ENCODE measurements around the gene P2RY2.

P2RY2 gene

DNA sequence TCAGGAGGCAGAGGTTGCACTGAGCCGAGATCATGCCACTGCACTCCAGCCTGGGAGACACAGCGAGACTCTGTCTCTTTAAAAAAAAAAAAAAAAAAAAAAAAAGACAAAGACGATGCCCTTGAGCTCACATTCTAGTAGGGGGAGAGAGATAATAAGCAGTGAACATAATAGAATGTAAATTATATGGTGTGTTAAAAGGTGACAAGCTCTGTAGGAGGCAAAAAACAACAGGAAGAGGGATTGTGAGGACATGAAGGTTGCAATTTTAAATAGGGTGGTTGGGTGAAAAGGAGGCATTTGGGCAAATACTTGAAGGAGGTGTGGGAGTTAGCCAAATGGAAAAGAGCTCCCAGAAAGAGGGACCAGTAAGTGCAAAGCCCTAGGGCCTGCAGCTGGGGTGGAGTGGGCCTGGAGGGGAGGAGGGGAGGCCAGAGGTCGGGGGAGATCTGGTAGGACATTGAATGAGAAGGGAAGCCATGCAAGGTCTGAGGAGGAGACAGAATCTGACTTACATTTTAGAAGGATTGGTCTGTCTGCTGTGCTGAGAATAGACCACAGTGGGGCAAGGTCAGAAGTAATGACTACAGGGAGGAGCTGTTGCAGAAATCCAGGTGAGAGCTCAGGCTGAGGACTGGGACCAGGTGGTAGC lies 26.6 kb downstream of the P2RY2 start:
- TF ChIP-seq OSR1 (CRISPR knock-in tag; IDR thresholded peaks at IDR 0.05) (no peak), CSDC2 (CRISPR knock-in tag; IDR thresholded peaks at IDR 0.05) (no peak), ARNTL (CRISPR knock-in tag; IDR thresholded peaks at IDR 0.05; ENCODE audit: borderline replicate concordance, low read depth) (no peak), ZNF8 (CRISPR knock-in tag; IDR thresholded peaks at IDR 0.05) (no peak), ZFP3 (CRISPR knock-in tag; IDR thresholded peaks at IDR 0.05) (no peak), BACH2 (CRISPR knock-in tag; IDR thresholded peaks at IDR 0.05; ENCODE audit: borderline replicate concordance) (no peak), ZNF565 (CRISPR knock-in tag; conservative IDR thresholded peaks at IDR 0.05; ENCODE audit: low read depth) (no peak), ZFP30 (CRISPR knock-in tag; IDR thresholded peaks at IDR 0.05) (no peak), TOX (CRISPR knock-in tag; IDR thresholded peaks at IDR 0.05; ENCODE audit: borderline replicate concordance) (no peak), ESRRG (CRISPR knock-in tag; IDR thresholded peaks at IDR 0.05) (no peak), GLIS3 (CRISPR knock-in tag; IDR thresholded peaks at IDR 0.05) (no peak), ZC3H10 (CRISPR knock-in tag; IDR thresholded peaks at IDR 0.05) (no peak), ISL1 (CRISPR knock-in tag; IDR thresholded peaks at IDR 0.05) (no peak)
- TF ChIP-seq, protein P1, sequence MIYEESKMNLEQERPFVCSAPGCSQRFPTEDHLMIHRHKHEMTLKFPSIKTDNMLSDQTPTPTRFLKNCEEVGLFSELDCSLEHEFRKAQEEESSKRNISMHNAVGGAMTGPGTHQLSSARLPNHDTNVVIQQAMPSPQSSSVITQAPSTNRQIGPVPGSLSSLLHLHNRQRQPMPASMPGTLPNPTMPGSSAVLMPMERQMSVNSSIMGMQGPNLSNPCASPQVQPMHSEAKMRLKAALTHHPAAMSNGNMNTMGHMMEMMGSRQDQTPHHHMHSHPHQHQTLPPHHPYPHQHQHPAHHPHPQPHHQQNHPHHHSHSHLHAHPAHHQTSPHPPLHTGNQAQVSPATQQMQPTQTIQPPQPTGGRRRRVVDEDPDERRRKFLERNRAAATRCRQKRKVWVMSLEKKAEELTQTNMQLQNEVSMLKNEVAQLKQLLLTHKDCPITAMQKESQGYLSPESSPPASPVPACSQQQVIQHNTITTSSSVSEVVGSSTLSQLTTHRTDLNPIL (CRISPR knock-in tag; IDR thresholded peaks at IDR 0.05; ENCODE audit: low read depth), result no peak
- TF ChIP-seq, protein P2, sequence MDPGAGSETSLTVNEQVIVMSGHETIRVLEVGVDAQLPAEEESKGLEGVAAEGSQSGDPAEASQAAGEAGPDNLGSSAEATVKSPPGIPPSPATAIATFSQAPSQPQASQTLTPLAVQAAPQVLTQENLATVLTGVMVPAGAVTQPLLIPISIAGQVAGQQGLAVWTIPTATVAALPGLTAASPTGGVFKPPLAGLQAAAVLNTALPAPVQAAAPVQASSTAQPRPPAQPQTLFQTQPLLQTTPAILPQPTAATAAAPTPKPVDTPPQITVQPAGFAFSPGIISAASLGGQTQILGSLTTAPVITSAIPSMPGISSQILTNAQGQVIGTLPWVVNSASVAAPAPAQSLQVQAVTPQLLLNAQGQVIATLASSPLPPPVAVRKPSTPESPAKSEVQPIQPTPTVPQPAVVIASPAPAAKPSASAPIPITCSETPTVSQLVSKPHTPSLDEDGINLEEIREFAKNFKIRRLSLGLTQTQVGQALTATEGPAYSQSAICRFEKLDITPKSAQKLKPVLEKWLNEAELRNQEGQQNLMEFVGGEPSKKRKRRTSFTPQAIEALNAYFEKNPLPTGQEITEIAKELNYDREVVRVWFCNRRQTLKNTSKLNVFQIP (CRISPR knock-in tag; IDR thresholded peaks at IDR 0.05; ENCODE audit: borderline replicate concordance, low read depth), result no peak
- TF ChIP-seq, protein P3, sequence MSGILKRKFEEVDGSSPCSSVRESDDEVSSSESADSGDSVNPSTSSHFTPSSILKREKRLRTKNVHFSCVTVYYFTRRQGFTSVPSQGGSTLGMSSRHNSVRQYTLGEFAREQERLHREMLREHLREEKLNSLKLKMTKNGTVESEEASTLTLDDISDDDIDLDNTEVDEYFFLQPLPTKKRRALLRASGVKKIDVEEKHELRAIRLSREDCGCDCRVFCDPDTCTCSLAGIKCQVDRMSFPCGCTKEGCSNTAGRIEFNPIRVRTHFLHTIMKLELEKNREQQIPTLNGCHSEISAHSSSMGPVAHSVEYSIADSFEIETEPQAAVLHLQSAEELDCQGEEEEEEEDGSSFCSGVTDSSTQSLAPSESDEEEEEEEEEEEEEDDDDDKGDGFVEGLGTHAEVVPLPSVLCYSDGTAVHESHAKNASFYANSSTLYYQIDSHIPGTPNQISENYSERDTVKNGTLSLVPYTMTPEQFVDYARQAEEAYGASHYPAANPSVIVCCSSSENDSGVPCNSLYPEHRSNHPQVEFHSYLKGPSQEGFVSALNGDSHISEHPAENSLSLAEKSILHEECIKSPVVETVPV (CRISPR knock-in tag; IDR thresholded peaks at IDR 0.05), result no peak
- ATAC-seq, result no peak

DNA sequence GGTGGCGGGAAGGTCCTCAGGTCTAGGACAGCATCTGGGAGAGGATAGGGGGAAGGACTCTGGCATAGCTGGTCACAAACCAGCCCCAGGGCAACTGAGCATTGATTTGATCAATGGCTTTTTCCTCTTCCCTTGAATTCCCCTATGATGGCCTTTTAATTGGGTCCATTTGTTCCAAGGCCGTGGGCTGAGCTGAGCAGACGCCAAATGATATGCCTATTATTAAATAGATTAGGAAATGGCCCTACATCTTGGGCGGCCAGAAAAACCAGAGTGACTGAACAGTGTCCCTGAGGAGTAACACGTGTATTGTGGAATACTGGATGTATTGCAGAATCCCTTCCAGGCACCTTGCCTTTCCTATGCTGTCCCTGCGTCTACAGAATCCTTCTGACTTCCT lies 27.4 kb downstream of the P2RY2 start:
- no peak for ATAC-seq
- TF ChIP-seq, protein P1 (CRISPR knock-in tag; IDR thresholded peaks at IDR 0.05; ENCODE audit: low read depth), result no peak

DNA sequence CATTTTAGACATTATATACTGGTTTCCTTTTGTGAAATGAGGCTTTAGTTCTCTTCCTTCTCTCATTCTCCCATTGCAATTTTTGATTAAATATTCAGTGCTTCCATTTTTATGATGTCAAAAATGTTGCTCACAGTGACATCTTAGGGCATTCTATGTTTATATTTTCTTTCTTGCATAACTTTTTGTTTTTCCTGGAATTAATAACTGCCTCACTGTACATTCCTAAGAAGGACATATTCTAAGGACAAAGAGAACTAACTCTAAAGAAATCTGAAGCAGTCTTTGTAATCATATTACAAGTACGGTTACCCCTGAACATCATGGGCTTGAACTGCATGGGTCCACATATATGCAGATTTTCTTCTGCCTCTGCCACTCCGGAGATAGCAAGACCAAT lies 28.2 kb downstream of the P2RY2 start:
- TF ChIP-seq, protein P4, sequence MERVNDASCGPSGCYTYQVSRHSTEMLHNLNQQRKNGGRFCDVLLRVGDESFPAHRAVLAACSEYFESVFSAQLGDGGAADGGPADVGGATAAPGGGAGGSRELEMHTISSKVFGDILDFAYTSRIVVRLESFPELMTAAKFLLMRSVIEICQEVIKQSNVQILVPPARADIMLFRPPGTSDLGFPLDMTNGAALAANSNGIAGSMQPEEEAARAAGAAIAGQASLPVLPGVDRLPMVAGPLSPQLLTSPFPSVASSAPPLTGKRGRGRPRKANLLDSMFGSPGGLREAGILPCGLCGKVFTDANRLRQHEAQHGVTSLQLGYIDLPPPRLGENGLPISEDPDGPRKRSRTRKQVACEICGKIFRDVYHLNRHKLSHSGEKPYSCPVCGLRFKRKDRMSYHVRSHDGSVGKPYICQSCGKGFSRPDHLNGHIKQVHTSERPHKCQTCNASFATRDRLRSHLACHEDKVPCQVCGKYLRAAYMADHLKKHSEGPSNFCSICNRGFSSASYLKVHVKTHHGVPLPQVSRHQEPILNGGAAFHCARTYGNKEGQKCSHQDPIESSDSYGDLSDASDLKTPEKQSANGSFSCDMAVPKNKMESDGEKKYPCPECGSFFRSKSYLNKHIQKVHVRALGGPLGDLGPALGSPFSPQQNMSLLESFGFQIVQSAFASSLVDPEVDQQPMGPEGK (CRISPR knock-in tag; IDR thresholded peaks at IDR 0.05; ENCODE audit: borderline replicate concordance), result no peak
- TF ChIP-seq, protein P2 (CRISPR knock-in tag; IDR thresholded peaks at IDR 0.05; ENCODE audit: borderline replicate concordance, low read depth), result no peak

DNA sequence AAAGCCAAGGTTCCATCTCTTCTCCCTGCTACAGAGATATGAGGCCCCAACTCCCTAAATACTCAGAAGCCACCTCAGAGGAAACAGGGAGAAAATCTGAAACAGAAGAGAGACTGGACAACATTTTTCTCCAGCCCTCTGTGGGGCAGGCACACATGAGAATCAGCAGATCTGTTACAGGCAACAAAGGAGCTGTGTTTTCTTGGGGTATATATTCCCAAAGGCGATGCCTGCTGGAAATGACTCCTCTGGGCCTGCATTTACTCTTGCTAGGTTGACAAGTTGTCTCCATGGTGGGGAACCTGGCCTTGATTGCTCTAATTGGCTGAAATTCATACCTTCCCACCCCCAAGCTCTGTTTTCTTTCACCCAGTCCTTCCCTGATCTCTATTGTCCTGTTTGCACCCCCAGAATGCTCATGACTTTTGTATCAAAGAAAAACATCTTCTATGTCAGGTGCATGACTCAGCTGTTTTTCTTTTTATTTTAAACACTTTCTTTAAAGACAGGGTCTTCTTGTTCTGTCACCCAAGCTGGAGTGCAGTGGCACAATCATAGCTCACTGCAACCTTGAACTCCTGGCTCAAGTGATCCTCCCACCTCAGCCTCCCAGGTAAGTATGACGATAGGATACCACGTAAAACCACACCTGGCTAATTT lies 30.6 kb downstream of the P2RY2 start:
- no peak for ATAC-seq
- TF ChIP-seq OSR1 (CRISPR knock-in tag; IDR thresholded peaks at IDR 0.05), result no peak
- TF ChIP-seq, protein P5, sequence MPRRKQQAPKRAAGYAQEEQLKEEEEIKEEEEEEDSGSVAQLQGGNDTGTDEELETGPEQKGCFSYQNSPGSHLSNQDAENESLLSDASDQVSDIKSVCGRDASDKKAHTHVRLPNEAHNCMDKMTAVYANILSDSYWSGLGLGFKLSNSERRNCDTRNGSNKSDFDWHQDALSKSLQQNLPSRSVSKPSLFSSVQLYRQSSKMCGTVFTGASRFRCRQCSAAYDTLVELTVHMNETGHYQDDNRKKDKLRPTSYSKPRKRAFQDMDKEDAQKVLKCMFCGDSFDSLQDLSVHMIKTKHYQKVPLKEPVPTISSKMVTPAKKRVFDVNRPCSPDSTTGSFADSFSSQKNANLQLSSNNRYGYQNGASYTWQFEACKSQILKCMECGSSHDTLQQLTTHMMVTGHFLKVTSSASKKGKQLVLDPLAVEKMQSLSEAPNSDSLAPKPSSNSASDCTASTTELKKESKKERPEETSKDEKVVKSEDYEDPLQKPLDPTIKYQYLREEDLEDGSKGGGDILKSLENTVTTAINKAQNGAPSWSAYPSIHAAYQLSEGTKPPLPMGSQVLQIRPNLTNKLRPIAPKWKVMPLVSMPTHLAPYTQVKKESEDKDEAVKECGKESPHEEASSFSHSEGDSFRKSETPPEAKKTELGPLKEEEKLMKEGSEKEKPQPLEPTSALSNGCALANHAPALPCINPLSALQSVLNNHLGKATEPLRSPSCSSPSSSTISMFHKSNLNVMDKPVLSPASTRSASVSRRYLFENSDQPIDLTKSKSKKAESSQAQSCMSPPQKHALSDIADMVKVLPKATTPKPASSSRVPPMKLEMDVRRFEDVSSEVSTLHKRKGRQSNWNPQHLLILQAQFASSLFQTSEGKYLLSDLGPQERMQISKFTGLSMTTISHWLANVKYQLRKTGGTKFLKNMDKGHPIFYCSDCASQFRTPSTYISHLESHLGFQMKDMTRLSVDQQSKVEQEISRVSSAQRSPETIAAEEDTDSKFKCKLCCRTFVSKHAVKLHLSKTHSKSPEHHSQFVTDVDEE (CRISPR knock-in tag; IDR thresholded peaks at IDR 0.05), result no peak
- TF ChIP-seq, protein P4 (CRISPR knock-in tag; IDR thresholded peaks at IDR 0.05; ENCODE audit: borderline replicate concordance), result no peak
- TF ChIP-seq ZNF8 (CRISPR knock-in tag; IDR thresholded peaks at IDR 0.05), result no peak
- no peak for TF ChIP-seq ESRRG (CRISPR knock-in tag; IDR thresholded peaks at IDR 0.05)
- TF ChIP-seq, protein P1 (CRISPR knock-in tag; IDR thresholded peaks at IDR 0.05; ENCODE audit: low read depth), result no peak
- TF ChIP-seq ARNTL (CRISPR knock-in tag; IDR thresholded peaks at IDR 0.05; ENCODE audit: borderline replicate concordance, low read depth), result no peak

More for the DNA sequence above, 28.2 kb downstream of the P2RY2 start:
- no peak for ATAC-seq
